ENCODE data around the gene GABBR2. TPM values are rescaled to one million over a fixed set of nuclear protein-coding genes. Genes with fewer than 3 reads are reported as not detected.
A peak's percentile ranks its signal among the peaks of the same experiment; 100 is the strongest.

The GABBR2 gene
- total and polyA plus RNA-seq, 9 of the 15 experiments (the other 6 are each of a cell fraction or from before 2014, with no cell fraction given), result 0.15 to 1.9 (median 0.32) TPM

DNA sequence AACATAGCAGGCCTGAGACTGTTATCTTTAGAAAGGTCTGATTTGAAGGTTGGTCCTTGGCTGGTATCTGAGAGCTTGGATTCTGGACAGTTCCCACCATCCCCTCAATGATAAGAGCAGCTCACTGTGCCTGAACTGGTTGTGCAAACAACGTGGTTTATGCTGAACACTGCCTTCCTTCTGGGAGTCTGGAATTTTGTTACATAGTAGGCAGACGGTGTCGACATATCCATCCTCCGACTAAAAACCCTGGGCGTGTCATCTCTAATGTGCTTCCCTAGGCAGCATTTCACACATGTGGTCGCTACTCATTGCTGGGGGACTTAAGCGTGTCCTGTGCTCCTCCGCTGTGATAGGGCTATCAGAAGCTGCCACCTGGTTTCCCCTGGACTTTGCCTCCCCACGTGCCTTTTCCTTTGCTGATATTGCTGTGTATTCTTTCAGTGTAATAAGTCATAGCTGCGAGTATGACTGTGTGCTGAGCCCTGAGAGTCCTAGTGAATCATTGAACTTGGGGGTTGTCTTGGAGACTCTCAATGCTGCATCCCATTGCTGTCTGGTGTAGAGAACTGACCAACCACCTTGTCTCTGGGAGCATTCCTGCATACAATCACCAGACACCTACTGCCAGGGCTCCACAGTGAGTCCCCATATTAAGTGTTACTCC lies 334.2 kb downstream of the GABBR2 start (continued):
- TF ChIP-seq, protein P1, sequence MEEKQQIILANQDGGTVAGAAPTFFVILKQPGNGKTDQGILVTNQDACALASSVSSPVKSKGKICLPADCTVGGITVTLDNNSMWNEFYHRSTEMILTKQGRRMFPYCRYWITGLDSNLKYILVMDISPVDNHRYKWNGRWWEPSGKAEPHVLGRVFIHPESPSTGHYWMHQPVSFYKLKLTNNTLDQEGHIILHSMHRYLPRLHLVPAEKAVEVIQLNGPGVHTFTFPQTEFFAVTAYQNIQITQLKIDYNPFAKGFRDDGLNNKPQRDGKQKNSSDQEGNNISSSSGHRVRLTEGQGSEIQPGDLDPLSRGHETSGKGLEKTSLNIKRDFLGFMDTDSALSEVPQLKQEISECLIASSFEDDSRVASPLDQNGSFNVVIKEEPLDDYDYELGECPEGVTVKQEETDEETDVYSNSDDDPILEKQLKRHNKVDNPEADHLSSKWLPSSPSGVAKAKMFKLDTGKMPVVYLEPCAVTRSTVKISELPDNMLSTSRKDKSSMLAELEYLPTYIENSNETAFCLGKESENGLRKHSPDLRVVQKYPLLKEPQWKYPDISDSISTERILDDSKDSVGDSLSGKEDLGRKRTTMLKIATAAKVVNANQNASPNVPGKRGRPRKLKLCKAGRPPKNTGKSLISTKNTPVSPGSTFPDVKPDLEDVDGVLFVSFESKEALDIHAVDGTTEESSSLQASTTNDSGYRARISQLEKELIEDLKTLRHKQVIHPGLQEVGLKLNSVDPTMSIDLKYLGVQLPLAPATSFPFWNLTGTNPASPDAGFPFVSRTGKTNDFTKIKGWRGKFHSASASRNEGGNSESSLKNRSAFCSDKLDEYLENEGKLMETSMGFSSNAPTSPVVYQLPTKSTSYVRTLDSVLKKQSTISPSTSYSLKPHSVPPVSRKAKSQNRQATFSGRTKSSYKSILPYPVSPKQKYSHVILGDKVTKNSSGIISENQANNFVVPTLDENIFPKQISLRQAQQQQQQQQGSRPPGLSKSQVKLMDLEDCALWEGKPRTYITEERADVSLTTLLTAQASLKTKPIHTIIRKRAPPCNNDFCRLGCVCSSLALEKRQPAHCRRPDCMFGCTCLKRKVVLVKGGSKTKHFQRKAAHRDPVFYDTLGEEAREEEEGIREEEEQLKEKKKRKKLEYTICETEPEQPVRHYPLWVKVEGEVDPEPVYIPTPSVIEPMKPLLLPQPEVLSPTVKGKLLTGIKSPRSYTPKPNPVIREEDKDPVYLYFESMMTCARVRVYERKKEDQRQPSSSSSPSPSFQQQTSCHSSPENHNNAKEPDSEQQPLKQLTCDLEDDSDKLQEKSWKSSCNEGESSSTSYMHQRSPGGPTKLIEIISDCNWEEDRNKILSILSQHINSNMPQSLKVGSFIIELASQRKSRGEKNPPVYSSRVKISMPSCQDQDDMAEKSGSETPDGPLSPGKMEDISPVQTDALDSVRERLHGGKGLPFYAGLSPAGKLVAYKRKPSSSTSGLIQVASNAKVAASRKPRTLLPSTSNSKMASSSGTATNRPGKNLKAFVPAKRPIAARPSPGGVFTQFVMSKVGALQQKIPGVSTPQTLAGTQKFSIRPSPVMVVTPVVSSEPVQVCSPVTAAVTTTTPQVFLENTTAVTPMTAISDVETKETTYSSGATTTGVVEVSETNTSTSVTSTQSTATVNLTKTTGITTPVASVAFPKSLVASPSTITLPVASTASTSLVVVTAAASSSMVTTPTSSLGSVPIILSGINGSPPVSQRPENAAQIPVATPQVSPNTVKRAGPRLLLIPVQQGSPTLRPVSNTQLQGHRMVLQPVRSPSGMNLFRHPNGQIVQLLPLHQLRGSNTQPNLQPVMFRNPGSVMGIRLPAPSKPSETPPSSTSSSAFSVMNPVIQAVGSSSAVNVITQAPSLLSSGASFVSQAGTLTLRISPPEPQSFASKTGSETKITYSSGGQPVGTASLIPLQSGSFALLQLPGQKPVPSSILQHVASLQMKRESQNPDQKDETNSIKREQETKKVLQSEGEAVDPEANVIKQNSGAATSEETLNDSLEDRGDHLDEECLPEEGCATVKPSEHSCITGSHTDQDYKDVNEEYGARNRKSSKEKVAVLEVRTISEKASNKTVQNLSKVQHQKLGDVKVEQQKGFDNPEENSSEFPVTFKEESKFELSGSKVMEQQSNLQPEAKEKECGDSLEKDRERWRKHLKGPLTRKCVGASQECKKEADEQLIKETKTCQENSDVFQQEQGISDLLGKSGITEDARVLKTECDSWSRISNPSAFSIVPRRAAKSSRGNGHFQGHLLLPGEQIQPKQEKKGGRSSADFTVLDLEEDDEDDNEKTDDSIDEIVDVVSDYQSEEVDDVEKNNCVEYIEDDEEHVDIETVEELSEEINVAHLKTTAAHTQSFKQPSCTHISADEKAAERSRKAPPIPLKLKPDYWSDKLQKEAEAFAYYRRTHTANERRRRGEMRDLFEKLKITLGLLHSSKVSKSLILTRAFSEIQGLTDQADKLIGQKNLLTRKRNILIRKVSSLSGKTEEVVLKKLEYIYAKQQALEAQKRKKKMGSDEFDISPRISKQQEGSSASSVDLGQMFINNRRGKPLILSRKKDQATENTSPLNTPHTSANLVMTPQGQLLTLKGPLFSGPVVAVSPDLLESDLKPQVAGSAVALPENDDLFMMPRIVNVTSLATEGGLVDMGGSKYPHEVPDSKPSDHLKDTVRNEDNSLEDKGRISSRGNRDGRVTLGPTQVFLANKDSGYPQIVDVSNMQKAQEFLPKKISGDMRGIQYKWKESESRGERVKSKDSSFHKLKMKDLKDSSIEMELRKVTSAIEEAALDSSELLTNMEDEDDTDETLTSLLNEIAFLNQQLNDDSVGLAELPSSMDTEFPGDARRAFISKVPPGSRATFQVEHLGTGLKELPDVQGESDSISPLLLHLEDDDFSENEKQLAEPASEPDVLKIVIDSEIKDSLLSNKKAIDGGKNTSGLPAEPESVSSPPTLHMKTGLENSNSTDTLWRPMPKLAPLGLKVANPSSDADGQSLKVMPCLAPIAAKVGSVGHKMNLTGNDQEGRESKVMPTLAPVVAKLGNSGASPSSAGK (IDR thresholded peaks at IDR 0.05), result peak; percentile 94
- peak; percentile 75 for TF ChIP-seq RAD51 (IDR thresholded peaks at IDR 0.05; ENCODE audit: borderline replicate concordance, low read depth)
- no peak for TF ChIP-seq BMI1 (IDR thresholded peaks at IDR 0.05; ENCODE audit: low read length)
- TF ChIP-seq CREM (IDR thresholded peaks at IDR 0.05; ENCODE audit: low read depth), result peak; percentile 72; the same call in 1 of the 2 replicates
- TF ChIP-seq EZH2 (IDR thresholded peaks at IDR 0.05; ENCODE audit: borderline replicate concordance, low read depth, low read length), result no peak
- no peak for TF ChIP-seq CBX2 (IDR thresholded peaks at IDR 0.05; ENCODE audit: insufficient read depth, low read length, poor library complexity, severe bottlenecking)
- peak; percentile 78; the same call in 1 of the 2 replicates for TF ChIP-seq LCOR (CRISPR knock-in tag; IDR thresholded peaks at IDR 0.05)
- TF ChIP-seq PHB2 (IDR thresholded peaks at IDR 0.05; ENCODE audit: low read depth), result peak; percentile 78
- no peak for TF ChIP-seq SIRT6 (IDR thresholded peaks at IDR 0.05; ENCODE audit: low read depth, low read length)
- no peak for TF ChIP-seq GATAD2B (IDR thresholded peaks at IDR 0.05; ENCODE audit: borderline replicate concordance)
- TF ChIP-seq TCF7 (IDR thresholded peaks at IDR 0.05; ENCODE audit: borderline replicate concordance), result no peak
- TF ChIP-seq TAF9B (IDR thresholded peaks at IDR 0.05; ENCODE audit: partially characterized antibody), result peak; percentile 37
- no peak for TF ChIP-seq TCFL5 (CRISPR knock-in tag; conservative IDR thresholded peaks at IDR 0.05)
- peak; percentile 66 for TF ChIP-seq HMGN3 (IDR thresholded peaks at IDR 0.05; ENCODE audit: borderline replicate concordance, extremely low read depth, insufficient read length, low read depth, low read length)
- no peak for TF ChIP-seq HNRNPH1 (optimal IDR thresholded peaks at IDR 0.05; ENCODE audit: low read depth, low read length)
- no peak for TF ChIP-seq NR1H2 (CRISPR knock-in tag; IDR thresholded peaks at IDR 0.05)

All from K562 (cell line).